Activated naive CD4-positive, alpha-beta T cell treated with Interleukin-2 at 50 U/mL for 16 hours (primary cell): ENCODE measurements around the gene PFAS.

ENCODE experiments used
- DNase-seq: peaks from one replicate; pipeline ENCODE4 v3.0.0-alpha.2; 2020

The PFAS gene

GRCh38 chr17:8300627-8301242 lies 51.6 kb downstream of the PFAS start:
- DNase-seq = peak; percentile 60

GRCh38 chr17:8310601-8311123 lies 61.6 kb downstream of the PFAS start:
- no peak for DNase-seq

GRCh38 chr17:8311131-8311790 lies 62.2 kb downstream of the PFAS start:
- no peak for DNase-seq

DNA sequence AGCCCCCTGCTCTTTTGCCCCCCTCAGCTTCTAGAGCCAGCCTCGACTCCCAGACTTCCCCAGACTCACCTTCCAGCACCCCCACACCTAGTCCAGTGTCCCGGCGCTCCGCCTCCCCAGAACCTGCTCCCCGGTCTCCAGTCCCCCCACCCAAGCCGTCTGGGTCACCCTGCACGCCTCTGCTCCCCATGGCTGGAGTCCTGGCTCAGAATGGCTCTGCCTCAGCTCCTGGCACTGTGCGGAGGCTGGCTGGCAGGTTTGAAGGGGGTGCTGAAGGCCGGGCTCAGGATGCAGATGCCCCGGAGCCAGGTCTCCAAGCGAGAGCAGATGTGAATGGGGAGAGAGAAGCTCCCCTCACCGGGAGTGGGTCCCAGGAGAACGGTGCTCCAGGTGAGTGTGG lies 63.2 kb downstream of the PFAS start:
- no peak for DNase-seq

DNA sequence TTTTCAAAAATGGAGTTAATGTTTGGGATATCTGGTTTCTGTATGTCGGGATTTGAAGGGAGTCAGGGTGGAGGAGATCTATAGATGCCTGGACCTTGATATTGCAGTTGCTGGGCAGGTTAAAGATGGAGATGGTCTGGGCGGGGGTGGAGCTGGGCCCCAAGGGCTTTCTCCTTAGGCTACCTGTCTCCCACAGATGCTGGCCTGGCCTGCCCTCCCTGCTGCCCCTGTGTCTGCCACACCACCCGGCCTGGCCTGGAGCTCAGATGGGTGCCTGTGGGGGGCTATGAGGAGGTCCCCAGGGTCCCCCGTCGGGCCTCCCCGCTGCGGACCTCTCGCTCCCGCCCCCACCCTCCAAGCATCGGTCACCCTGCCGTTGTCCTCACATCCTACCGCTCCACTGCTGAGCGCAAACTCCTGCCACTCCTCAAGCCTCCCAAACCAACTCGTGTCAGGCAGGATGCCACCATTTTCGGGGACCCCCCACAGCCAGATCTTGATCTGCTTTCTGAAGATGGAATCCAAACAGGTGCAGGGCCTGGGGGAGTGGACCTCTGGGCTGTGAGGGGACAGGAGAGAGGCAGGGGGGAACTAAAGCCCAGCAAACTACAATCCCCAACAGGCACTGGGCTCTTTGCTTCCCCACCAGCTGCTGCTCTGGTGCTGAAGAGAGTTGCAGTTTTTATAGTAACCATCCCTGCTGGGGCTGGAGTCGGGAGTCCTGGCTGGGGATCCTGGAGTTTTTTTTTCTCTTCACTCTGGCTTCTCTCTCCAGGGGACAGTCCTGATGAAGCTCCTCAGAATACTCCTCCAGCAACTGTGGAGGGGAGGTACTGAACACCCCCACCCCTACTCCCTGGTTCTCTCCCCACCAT lies 63.9 kb downstream of the PFAS start:
- DNase-seq = no peak

GRCh38 chr17:8314797-8315763 lies 66.0 kb downstream of the PFAS start:
- DNase-seq = no peak

DNA sequence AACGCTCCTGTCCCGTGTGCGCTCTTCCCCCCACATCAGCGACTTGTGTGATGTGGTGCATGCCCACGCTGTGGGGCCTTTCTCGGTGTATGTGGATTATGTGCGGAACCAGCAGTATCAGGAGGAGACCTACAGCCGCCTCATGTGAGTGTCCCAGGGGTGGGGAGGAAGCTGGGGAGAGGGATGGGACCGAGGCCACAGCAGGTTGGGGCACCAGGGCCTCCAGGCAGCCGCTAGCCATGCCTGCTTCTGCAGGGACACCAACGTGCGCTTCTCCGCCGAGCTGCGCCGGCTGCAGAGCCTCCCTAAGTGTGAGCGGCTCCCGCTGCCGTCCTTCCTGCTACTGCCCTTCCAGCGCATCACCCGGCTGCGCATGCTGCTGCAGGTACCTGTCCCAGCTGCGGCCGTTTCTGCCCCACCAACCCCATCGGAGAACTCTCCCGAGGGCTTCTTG lies 66.7 kb downstream of the PFAS start:
- no peak for DNase-seq

DNA sequence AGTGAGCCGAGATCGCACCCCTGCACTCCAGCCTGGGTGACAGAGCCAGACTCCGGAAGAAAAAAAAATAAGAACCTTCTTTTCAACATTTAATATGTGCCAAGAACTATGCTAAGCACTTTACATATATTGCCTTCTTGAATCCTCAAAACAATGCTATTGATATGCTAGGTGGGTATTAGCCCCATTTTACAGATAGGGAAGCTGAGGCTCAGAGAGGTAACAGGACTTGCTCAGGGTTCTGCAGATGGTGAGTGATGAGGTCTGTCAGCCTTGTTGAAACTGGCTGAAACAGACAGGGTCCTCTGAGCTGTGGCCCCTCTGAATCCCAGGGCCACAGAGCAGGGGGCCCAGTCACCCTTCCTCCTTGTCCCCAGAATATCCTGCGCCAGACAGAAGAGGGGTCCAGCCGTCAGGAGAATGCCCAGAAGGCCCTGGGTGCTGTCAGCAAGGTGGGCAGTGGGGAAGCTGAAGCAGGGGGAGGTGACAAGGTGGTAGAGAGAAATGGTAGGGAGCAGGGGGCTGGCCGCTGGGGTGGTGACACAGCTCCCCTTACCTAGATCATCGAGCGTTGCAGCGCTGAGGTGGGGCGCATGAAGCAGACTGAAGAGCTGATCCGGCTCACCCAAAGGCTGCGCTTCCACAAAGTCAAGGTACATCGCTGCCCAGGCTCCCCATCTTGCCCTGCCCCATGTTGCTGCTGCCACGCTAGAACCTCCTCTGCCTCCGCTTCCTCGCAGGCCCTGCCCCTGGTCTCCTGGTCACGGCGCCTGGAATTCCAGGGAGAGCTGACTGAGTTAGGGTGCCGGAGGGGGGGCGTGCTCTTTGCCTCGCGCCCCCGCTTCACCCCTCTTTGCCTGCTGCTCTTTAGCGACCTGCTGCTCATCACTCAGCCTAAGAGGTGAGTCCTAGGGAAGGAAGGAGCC lies 69.2 kb downstream of the PFAS start:
- no peak for DNase-seq
